ENCODE data around the gene MRPL14.
A peak's percentile ranks its signal among the peaks of the same experiment; 100 is the strongest.

MRPL14 gene

DNA sequence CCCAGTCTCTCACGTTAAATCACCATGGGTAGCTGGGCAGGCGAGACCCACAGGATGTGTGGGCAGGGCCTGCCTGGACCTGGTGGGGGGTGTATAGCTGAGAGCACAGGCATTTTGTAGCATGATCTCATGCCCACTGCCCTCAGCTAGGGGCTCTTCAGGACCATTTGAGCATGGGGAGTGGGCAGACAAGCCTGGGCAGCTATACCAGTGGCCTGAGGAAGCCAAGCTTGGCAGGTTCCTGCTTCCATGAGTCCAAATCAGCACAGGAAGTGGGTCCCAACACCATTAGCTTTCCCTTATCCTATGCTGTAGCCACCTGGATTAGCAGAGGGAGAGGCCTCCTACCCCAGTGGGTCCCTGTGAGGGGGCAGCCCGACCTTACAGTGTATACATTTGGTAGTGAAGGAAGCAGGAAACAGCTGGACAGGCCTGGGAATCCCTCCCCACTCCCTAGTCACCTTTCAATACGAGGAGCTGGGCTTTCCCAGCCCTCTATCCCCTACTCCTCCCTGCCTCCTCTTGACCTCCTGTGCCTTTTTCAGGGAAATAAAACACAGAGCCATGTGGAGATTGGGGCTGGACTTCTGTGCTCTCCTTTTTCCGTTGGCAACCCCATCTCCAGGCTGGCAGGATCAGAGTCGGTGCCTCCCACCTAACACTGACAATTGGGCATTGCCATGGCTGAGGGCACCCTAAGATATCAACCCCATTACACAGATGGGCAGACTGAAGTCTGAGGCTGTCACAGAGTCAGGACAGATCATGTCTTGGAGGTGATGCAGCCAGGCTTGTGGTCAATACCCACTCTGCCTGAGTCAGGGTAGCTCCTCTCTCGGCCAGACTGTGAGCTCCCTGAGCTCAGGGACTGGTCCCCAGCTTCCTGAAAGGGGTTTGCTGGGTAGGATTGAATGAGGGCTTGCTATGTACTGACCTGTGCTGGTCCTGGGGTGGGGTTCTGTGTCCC, 59.8 kb downstream of the MRPL14 start:
- Histone ChIP-seq H3F3A (ENCODE audit: insufficient read depth, low read length) (no peaks in the 10 kb centered on the region), H3K79me2 (ENCODE audit: low read length) (no peaks in the 10 kb centered on the region), H3K9me2 (replicated peaks; ENCODE audit: insufficient read depth, low read length) (no peaks in the 10 kb centered on the region), H3K36me3 (replicated peaks; ENCODE audit: insufficient read depth, low read length) (no peaks in the 10 kb centered on the region), H2AFZ (ENCODE audit: low read length) (no peak overlapping the region), H3K27ac (ENCODE audit: low read length) (no peak overlapping the region), H3K9me3 (replicated peaks; ENCODE audit: insufficient read depth, low read length) (no peaks in the 10 kb centered on the region), H3K9ac (ENCODE audit: low read length) (no peak overlapping the region), H3K4me2 (ENCODE audit: low read depth, low read length) (no peak overlapping the region), H3K4me3 (ENCODE audit: low read length) (no peak overlapping the region), H3K27me3 (replicated peaks; ENCODE audit: insufficient read depth, low read length) (no peaks in the 10 kb centered on the region), H4K20me1 (ENCODE audit: insufficient read depth, low read length) (no peaks in the 10 kb centered on the region), H3K4me1 (ENCODE audit: low read length) (peaks cover 3% of the 10 kb centered on the region)
- DNase-seq = peak; percentile 4
- TF ChIP-seq EZH2 (optimal IDR thresholded peaks at IDR 0.05; ENCODE audit: low read depth, low read length) (no peak), EZH2phosphoT487 (IDR thresholded peaks at IDR 0.05; ENCODE audit: low read length) (no peak)
- TF ChIP-seq, protein P1, sequence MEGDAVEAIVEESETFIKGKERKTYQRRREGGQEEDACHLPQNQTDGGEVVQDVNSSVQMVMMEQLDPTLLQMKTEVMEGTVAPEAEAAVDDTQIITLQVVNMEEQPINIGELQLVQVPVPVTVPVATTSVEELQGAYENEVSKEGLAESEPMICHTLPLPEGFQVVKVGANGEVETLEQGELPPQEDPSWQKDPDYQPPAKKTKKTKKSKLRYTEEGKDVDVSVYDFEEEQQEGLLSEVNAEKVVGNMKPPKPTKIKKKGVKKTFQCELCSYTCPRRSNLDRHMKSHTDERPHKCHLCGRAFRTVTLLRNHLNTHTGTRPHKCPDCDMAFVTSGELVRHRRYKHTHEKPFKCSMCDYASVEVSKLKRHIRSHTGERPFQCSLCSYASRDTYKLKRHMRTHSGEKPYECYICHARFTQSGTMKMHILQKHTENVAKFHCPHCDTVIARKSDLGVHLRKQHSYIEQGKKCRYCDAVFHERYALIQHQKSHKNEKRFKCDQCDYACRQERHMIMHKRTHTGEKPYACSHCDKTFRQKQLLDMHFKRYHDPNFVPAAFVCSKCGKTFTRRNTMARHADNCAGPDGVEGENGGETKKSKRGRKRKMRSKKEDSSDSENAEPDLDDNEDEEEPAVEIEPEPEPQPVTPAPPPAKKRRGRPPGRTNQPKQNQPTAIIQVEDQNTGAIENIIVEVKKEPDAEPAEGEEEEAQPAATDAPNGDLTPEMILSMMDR (IDR thresholded peaks at IDR 0.05; ENCODE audit: low read length) = no peak

DNA sequence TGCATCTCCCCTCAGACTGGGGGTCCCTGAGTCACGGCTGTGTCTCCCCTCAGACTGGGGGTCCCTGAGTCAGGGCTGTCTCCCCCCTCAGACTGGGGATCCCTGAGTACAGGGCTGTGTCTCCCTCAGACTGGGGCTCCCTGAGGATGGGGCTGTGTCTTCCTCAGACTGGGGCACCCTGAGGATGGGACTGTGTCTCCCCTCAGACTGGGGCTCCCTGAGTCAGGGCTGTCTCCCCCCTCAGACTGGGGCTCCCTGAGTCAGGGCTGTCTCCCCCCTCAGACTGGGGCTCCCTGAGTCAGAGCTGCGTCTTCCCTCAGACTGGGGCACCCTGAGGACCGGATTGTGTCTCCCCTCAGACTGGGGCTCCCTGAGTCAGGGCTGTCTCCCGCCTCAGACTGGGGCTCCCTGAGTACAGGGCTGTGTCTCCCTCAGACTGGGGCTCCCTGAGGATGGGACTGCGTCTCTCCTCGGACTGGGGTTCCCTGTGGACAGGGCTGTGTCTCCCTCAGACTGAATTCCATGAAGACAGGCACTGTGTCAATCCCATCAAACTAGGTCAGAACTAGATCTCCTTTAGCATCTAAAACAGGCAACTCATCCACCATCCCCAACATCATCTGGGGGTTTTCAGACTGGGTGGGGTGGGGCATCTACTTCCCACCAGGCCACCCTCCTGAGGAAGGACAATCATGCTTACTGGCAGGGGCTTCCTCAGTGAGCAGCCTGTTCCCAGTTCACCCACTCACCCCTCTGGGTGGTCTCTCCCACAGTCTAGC, 60.7 kb downstream of the MRPL14 start:
- H3K27me3 ChIP-seq (replicated peaks; ENCODE audit: insufficient read depth, low read length) = no peaks in the 10 kb centered on the region
- H4K20me1 ChIP-seq (ENCODE audit: insufficient read depth, low read length) = no peaks in the 10 kb centered on the region
- H3K4me2 ChIP-seq (ENCODE audit: low read depth, low read length) = no peak overlapping the region
- no peaks in the 10 kb centered on the region for H3K9me2 ChIP-seq (replicated peaks; ENCODE audit: insufficient read depth, low read length)
- DNase-seq = no peak
- H3K27ac ChIP-seq (ENCODE audit: low read length) = no peak overlapping the region
- H3K9ac ChIP-seq (ENCODE audit: low read length) = no peak overlapping the region
- H3K36me3 ChIP-seq (replicated peaks; ENCODE audit: insufficient read depth, low read length) = no peaks in the 10 kb centered on the region
- H3F3A ChIP-seq (ENCODE audit: insufficient read depth, low read length) = no peaks in the 10 kb centered on the region
- no peak overlapping the region for H2AFZ ChIP-seq (ENCODE audit: low read length)
- no peaks in the 10 kb centered on the region for H3K79me2 ChIP-seq (ENCODE audit: low read length)
- no peaks in the 10 kb centered on the region for H3K4me1 ChIP-seq (ENCODE audit: low read length)
- TF ChIP-seq EZH2 (optimal IDR thresholded peaks at IDR 0.05; ENCODE audit: low read depth, low read length) (no peak), EZH2phosphoT487 (IDR thresholded peaks at IDR 0.05; ENCODE audit: low read length) (no peak)
- TF ChIP-seq, protein P1 (IDR thresholded peaks at IDR 0.05; ENCODE audit: low read length) = no peak
- H3K9me3 ChIP-seq (replicated peaks; ENCODE audit: insufficient read depth, low read length) = no peaks in the 10 kb centered on the region
- no peak overlapping the region for H3K4me3 ChIP-seq (ENCODE audit: low read length)

DNA sequence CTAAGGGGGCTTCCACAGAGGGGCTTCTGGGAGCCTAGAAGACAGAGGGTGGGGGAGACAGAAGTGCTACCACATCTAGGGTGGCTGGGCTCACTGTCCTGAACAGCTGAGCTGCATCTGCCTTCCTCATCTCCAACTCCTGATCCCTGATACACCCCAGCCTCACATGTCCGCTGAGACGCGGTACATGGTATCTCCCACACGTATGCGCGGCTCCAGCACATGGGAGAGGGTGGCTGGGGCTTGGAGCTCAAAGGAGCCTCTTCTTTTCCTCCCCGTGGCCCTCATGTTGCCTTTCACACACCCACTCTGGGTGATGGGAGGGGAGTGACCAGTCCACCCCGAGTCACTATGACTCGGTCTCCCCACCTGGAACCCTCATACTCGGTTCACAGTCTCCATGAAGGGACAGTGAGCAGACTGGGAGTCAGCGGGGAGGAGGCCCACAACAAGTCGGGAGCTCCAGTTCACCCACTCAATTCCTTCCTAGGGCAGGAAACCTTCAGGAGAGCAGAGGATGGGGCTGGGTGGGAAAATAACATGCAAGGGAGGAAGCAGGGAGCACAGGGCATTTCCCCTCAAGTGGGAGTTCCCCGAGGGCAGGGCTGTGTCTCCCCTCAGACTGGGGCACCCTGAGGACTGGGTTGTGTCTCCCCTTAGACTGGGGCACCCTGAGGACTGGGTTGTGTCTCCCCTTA, 61.7 kb downstream of the MRPL14 start:
- no peak for DNase-seq
- Histone ChIP-seq H4K20me1 (ENCODE audit: insufficient read depth, low read length) (no peaks in the 10 kb centered on the region), H3K36me3 (replicated peaks; ENCODE audit: insufficient read depth, low read length) (no peaks in the 10 kb centered on the region), H3K9me3 (replicated peaks; ENCODE audit: insufficient read depth, low read length) (no peaks in the 10 kb centered on the region), H3K4me3 (ENCODE audit: low read length) (no peak overlapping the region), H3K4me2 (ENCODE audit: low read depth, low read length) (no peak overlapping the region), H3K4me1 (ENCODE audit: low read length) (no peaks in the 10 kb centered on the region), H3K27ac (ENCODE audit: low read length) (no peak overlapping the region), H2AFZ (ENCODE audit: low read length) (no peak overlapping the region), H3K27me3 (replicated peaks; ENCODE audit: insufficient read depth, low read length) (no peaks in the 10 kb centered on the region), H3K79me2 (ENCODE audit: low read length) (no peaks in the 10 kb centered on the region), H3F3A (ENCODE audit: insufficient read depth, low read length) (no peaks in the 10 kb centered on the region), H3K9me2 (replicated peaks; ENCODE audit: insufficient read depth, low read length) (no peaks in the 10 kb centered on the region), H3K9ac (ENCODE audit: low read length) (no peak overlapping the region)
- no peak for TF ChIP-seq EZH2 (optimal IDR thresholded peaks at IDR 0.05; ENCODE audit: low read depth, low read length)
- TF ChIP-seq, protein P1 (IDR thresholded peaks at IDR 0.05; ENCODE audit: low read length) = no peak
- no peak for TF ChIP-seq EZH2phosphoT487 (IDR thresholded peaks at IDR 0.05; ENCODE audit: low read length)

Data from MM.1S (cell line).